Stimulated activated naive CD8-positive, alpha-beta T cell treated with anti-CD3 and anti-CD28 coated beads, Interleukin-15, Interleukin-2, amounts not matched to agents 100 ng/mL and 50 ng/mL, for 24 hours (primary cell): ENCODE measurements around the gene CCDC152.
A peak's percentile ranks its signal among the peaks of the same experiment; 100 is the strongest.
"Not testable (repeated sequence)": the region's sequence is repeated elsewhere in the genome, so short reads cannot be mapped to it uniquely, and the experiment has no call there.

Experiments
- H3K27ac Mint-ChIP-seq: one replicate; pipeline ENCODE4 v1.8.0; 2021; ENCODE audit warnings: mild to moderate bottlenecking, mixed read lengths
- H3K27me3 Mint-ChIP-seq: one replicate; pipeline ENCODE4 v1.8.0; 2021; ENCODE audit warnings: mixed read lengths
- H3K36me3 Mint-ChIP-seq: one replicate; pipeline ENCODE4 v1.8.0; 2021; ENCODE audit warnings: low read depth, mixed read lengths
- H3K4me1 Mint-ChIP-seq: one replicate; pipeline ENCODE4 v1.8.0; 2021; ENCODE audit warnings: low read depth, mixed read lengths
- H3K4me3 Mint-ChIP-seq: one replicate; pipeline ENCODE4 v1.8.0; 2021; ENCODE audit warnings: mild to moderate bottlenecking, mixed read lengths
- H3K9me3 Mint-ChIP-seq: one replicate; pipeline ENCODE4 v1.8.0; 2021; ENCODE audit warnings: mixed read lengths

CCDC152 gene

GRCh38 chr5:42756606-42757601, at the start of gene CCDC152:
TSS of gene CCDC152 (plus strand) at chr5:42756818. CDS start at chr5:42759122, 2,304 bp downstream.
- H3K4me3 Mint-ChIP-seq: peak within 1 kb of the TSS; percentile 80
- peaks cover 11% of the 10 kb centered on the region for H3K4me1 Mint-ChIP-seq
- no peaks in the 10 kb centered on the region for H3K9me3 Mint-ChIP-seq
- H3K27ac Mint-ChIP-seq: peak within 1 kb of the TSS; percentile 45
- H3K27me3 Mint-ChIP-seq: peaks cover 4% of the 10 kb centered on the region
- H3K36me3 Mint-ChIP-seq: no peaks in the 10 kb centered on the region

GRCh38 chr5:42715785-42716184, 40.8 kb upstream of the CCDC152 start:
- Mint-ChIP-seq H3K36me3 (no peaks in the 10 kb centered on the region), H3K27me3 (peaks cover 12% of the 10 kb centered on the region), H3K4me3 (no peak overlapping the region), H3K9me3 (no peaks in the 10 kb centered on the region), H3K27ac (no peak overlapping the region), H3K4me1 (peaks cover 18% of the 10 kb centered on the region)

- H3K27me3 Mint-ChIP-seq: peaks cover 15% of the 10 kb centered on the region
- H3K27ac Mint-ChIP-seq: no peak overlapping the region
- H3K9me3 Mint-ChIP-seq: no peaks in the 10 kb centered on the region
- no peak overlapping the region for H3K4me3 Mint-ChIP-seq
- H3K36me3 Mint-ChIP-seq: no peaks in the 10 kb centered on the region
- peaks cover 18% of the 10 kb centered on the region for H3K4me1 Mint-ChIP-seq
Measured at GRCh38 chr5:42718591-42718990, 38.0 kb upstream of the CCDC152 start.

- Mint-ChIP-seq H3K27ac (no peak overlapping the region), H3K4me3 (no peak overlapping the region), H3K27me3 (peaks cover 15% of the 10 kb centered on the region), H3K36me3 (no peaks in the 10 kb centered on the region), H3K4me1 (peaks cover 18% of the 10 kb centered on the region), H3K9me3 (no peaks in the 10 kb centered on the region)
Measured at GRCh38 chr5:42719034-42719433, 37.6 kb upstream of the CCDC152 start.

GRCh38 chr5:42720251-42720650, 36.4 kb upstream of the CCDC152 start:
- H3K9me3 Mint-ChIP-seq: no peaks in the 10 kb centered on the region
- no peak overlapping the region for H3K27ac Mint-ChIP-seq
- H3K4me3 Mint-ChIP-seq: no peak overlapping the region
- H3K36me3 Mint-ChIP-seq: no peaks in the 10 kb centered on the region
- H3K4me1 Mint-ChIP-seq: peaks cover 18% of the 10 kb centered on the region
- peaks cover 15% of the 10 kb centered on the region for H3K27me3 Mint-ChIP-seq

- Mint-ChIP-seq H3K27ac (no peak overlapping the region), H3K36me3 (no peaks in the 10 kb centered on the region), H3K4me1 (peaks cover 18% of the 10 kb centered on the region), H3K9me3 (no peaks in the 10 kb centered on the region), H3K27me3 (peaks cover 18% of the 10 kb centered on the region), H3K4me3 (no peak overlapping the region)
Measured at GRCh38 chr5:42721484-42721883, 35.1 kb upstream of the CCDC152 start.

- H3K9me3 Mint-ChIP-seq, H3K27ac Mint-ChIP-seq, H3K4me3 Mint-ChIP-seq, H3K27me3 Mint-ChIP-seq, H3K4me1 Mint-ChIP-seq, H3K36me3 Mint-ChIP-seq: not testable (repeated sequence)
Measured at GRCh38 chr5:42734531-42735058, 22.0 kb upstream of the CCDC152 start.

- Mint-ChIP-seq H3K4me3 (no peak overlapping the region), H3K27me3 (no peaks in the 10 kb centered on the region), H3K9me3 (no peaks in the 10 kb centered on the region), H3K36me3 (no peaks in the 10 kb centered on the region), H3K4me1 (no peaks in the 10 kb centered on the region), H3K27ac (no peak overlapping the region)
Measured at GRCh38 chr5:42740920-42741319, 15.7 kb upstream of the CCDC152 start.

- Mint-ChIP-seq H3K27ac (no peak overlapping the region), H3K36me3 (no peaks in the 10 kb centered on the region), H3K27me3 (no peaks in the 10 kb centered on the region)
Measured at GRCh38 chr5:42745426-42745825, 11.2 kb upstream of the CCDC152 start.

GRCh38 chr5:42745856-42746255, 10.8 kb upstream of the CCDC152 start:
- H3K4me3 Mint-ChIP-seq: no peak overlapping the region

More at GRCh38 chr5:42745426-42745825, 11.2 kb upstream of the CCDC152 start:
- Mint-ChIP-seq H3K9me3 (no peaks in the 10 kb centered on the region), H3K4me1 (peaks cover 6% of the 10 kb centered on the region), H3K4me3 (no peak overlapping the region)

GRCh38 chr5:42749020-42749419, 7.6 kb upstream of the CCDC152 start:
- H3K4me1 Mint-ChIP-seq: peaks cover 6% of the 10 kb centered on the region

More at GRCh38 chr5:42745856-42746255, 10.8 kb upstream of the CCDC152 start:
- H3K9me3 Mint-ChIP-seq: no peaks in the 10 kb centered on the region
- H3K27ac Mint-ChIP-seq: no peak overlapping the region
- peaks cover 6% of the 10 kb centered on the region for H3K4me1 Mint-ChIP-seq
- H3K36me3 Mint-ChIP-seq: no peaks in the 10 kb centered on the region
- H3K27me3 Mint-ChIP-seq: no peaks in the 10 kb centered on the region

GRCh38 chr5:42750507-42750906, 6.1 kb upstream of the CCDC152 start:
- Mint-ChIP-seq H3K9me3 (no peaks in the 10 kb centered on the region), H3K36me3 (no peaks in the 10 kb centered on the region)

More at GRCh38 chr5:42749020-42749419, 7.6 kb upstream of the CCDC152 start:
- Mint-ChIP-seq H3K36me3 (no peaks in the 10 kb centered on the region), H3K27ac (no peak overlapping the region), H3K9me3 (no peaks in the 10 kb centered on the region), H3K27me3 (no peaks in the 10 kb centered on the region), H3K4me3 (no peak overlapping the region)

GRCh38 chr5:42751044-42751443, 5.6 kb upstream of the CCDC152 start:
- Mint-ChIP-seq H3K36me3 (no peaks in the 10 kb centered on the region), H3K4me1 (peaks cover 6% of the 10 kb centered on the region), H3K27me3 (no peaks in the 10 kb centered on the region), H3K4me3 (no peak overlapping the region), H3K27ac (no peak overlapping the region), H3K9me3 (no peaks in the 10 kb centered on the region)

More at GRCh38 chr5:42750507-42750906, 6.1 kb upstream of the CCDC152 start:
- H3K27ac Mint-ChIP-seq: no peak overlapping the region
- H3K4me1 Mint-ChIP-seq: peaks cover 6% of the 10 kb centered on the region
- no peak overlapping the region for H3K4me3 Mint-ChIP-seq
- H3K27me3 Mint-ChIP-seq: no peaks in the 10 kb centered on the region

- Mint-ChIP-seq H3K9me3 (no peaks in the 10 kb centered on the region), H3K27me3 (no peaks in the 10 kb centered on the region), H3K4me1 (peaks cover 9% of the 10 kb centered on the region), H3K36me3 (no peaks in the 10 kb centered on the region), H3K4me3 (no peak overlapping the region), H3K27ac (no peak overlapping the region)
Measured at GRCh38 chr5:42753099-42753498, 3.5 kb upstream of the CCDC152 start.

GRCh38 chr5:42759456-42759855, 2.8 kb downstream of the CCDC152 start:
- Mint-ChIP-seq H3K9me3 (no peaks in the 10 kb centered on the region), H3K27ac (no peak overlapping the region), H3K4me1 (peaks cover 11% of the 10 kb centered on the region), H3K27me3 (peaks cover 4% of the 10 kb centered on the region), H3K36me3 (peaks cover 5% of the 10 kb centered on the region), H3K4me3 (no peak overlapping the region)
